IPS DF 6.9 (cell line): ENCODE measurements around the gene NUP153.

Experiments
- DNase-seq: peaks from one replicate; pipeline ENCODE4 v3.0.0-alpha.2; 2013; ENCODE audit warnings: low read depth, low spot score
- H3K27ac ChIP-seq: one replicate; pipeline ENCODE4 v1.5.1; 2013; ENCODE audit warnings: low read length, control low read depth
- H3K27me3 ChIP-seq: 2 replicates; pipeline ENCODE4 v1.6.1; 2013; ENCODE audit warnings: mild to moderate bottlenecking, low read length; ENCODE audit not compliant: control insufficient read depth, insufficient read depth
- H3K36me3 ChIP-seq: 2 replicates; pipeline ENCODE4 v1.6.1; 2013; ENCODE audit warnings: low read length; ENCODE audit not compliant: control insufficient read depth, insufficient read depth
- H3K4me1 ChIP-seq: 2 replicates; pipeline ENCODE4 v1.6.1; 2013; ENCODE audit warnings: low read length; ENCODE audit not compliant: control insufficient read depth, insufficient read depth
- H3K4me3 ChIP-seq: 2 replicates; pipeline ENCODE4 v1.5.1; 2013; ENCODE audit warnings: mild to moderate bottlenecking, low read length
- H3K9me3 ChIP-seq: 2 replicates; pipeline ENCODE4 v1.6.1; 2013; ENCODE audit warnings: low read length, inconsistent platforms; ENCODE audit not compliant: control insufficient read depth, insufficient read depth
- WGBS: extraction: QIAGEN DNeasy Blood & Tissue Kit; methylation state at CpG from one replicate; pipeline ENCODE4 v1.1.7; 2013; ENCODE audit warnings: mixed read lengths, missing lambda C conversion rate; ENCODE audit not compliant: insufficient read length, insufficient coverage; 5-methylcytosine and 5-hydroxymethylcytosine counted together

Gene NUP153

GRCh38 chr6:17635568-17635967 lies 71.2 kb downstream of the NUP153 start:
- no CpG with 5 or more reads among the region's 4 CpGs for WGBS
- H3K27ac ChIP-seq, result no peak overlapping the region
- H3K36me3 ChIP-seq, result peaks cover 10% of the 10 kb centered on the region; the same call in 1 of the 2 replicates
- no peaks in the 10 kb centered on the region for H3K9me3 ChIP-seq
- no peaks in the 10 kb centered on the region for H3K27me3 ChIP-seq
- DNase-seq, result no peak
- H3K4me1 ChIP-seq, result no peaks in the 10 kb centered on the region
- no peak overlapping the region for H3K4me3 ChIP-seq

- no peaks in the 10 kb centered on the region for H3K27me3 ChIP-seq
- H3K4me3 ChIP-seq, result no peak overlapping the region
- H3K9me3 ChIP-seq, result no peaks in the 10 kb centered on the region
- no peaks in the 10 kb centered on the region for H3K4me1 ChIP-seq
- DNase-seq, result no peak
- no CpG with 5 or more reads among the region's 2 CpGs for WGBS
- H3K36me3 ChIP-seq, result peaks cover 13% of the 10 kb centered on the region; the same call in 1 of the 2 replicates
- H3K27ac ChIP-seq, result no peak overlapping the region
Measured at GRCh38 chr6:17633465-17634188, 73.1 kb downstream of the NUP153 start.

GRCh38 chr6:17632934-17633333 lies 73.8 kb downstream of the NUP153 start:
- H3K27ac ChIP-seq, result no peak overlapping the region
- no peak for DNase-seq
- no peak overlapping the region for H3K4me3 ChIP-seq
- H3K27me3 ChIP-seq, result no peaks in the 10 kb centered on the region
- H3K4me1 ChIP-seq, result no peaks in the 10 kb centered on the region
- WGBS, result no CpG with 5 or more reads among the region's 1 CpG
- peaks cover 15% of the 10 kb centered on the region; the same call in 1 of the 2 replicates for H3K36me3 ChIP-seq
- H3K9me3 ChIP-seq, result no peaks in the 10 kb centered on the region

- no peaks in the 10 kb centered on the region for H3K4me1 ChIP-seq
- WGBS, result no CpG with 5 or more reads among the region's 5 CpGs
- H3K27me3 ChIP-seq, result no peaks in the 10 kb centered on the region
- H3K36me3 ChIP-seq, result peaks cover 15% of the 10 kb centered on the region; the same call in 1 of the 2 replicates
- no peaks in the 10 kb centered on the region for H3K9me3 ChIP-seq
- H3K27ac ChIP-seq, result no peak overlapping the region
- no peak overlapping the region for H3K4me3 ChIP-seq
- no peak for DNase-seq
Measured at GRCh38 chr6:17630511-17631073, 76.1 kb downstream of the NUP153 start.

GRCh38 chr6:17629824-17630510 lies 76.8 kb downstream of the NUP153 start:
- Histone ChIP-seq H3K36me3 (peaks cover 13% of the 10 kb centered on the region; the same call in 1 of the 2 replicates), H3K4me3 (no peak overlapping the region), H3K27me3 (no peaks in the 10 kb centered on the region), H3K9me3 (no peaks in the 10 kb centered on the region), H3K4me1 (no peaks in the 10 kb centered on the region), H3K27ac (no peak overlapping the region)
- no peak for DNase-seq
- WGBS, result no CpG with 5 or more reads among the region's 8 CpGs

- no peaks in the 10 kb centered on the region for H3K4me1 ChIP-seq
- DNase-seq, result no peak
- no peaks in the 10 kb centered on the region for H3K27me3 ChIP-seq
- H3K27ac ChIP-seq, result no peak overlapping the region
- H3K9me3 ChIP-seq, result no peaks in the 10 kb centered on the region
- H3K36me3 ChIP-seq, result peaks cover 13% of the 10 kb centered on the region; the same call in 1 of the 2 replicates
- WGBS, result no CpG with 5 or more reads among the region's 1 CpG
- no peak overlapping the region for H3K4me3 ChIP-seq
Measured at GRCh38 chr6:17628873-17629272, 77.9 kb downstream of the NUP153 start.

- Histone ChIP-seq H3K27me3 (no peaks in the 10 kb centered on the region), H3K36me3 (peaks cover 13% of the 10 kb centered on the region; the same call in 1 of the 2 replicates), H3K9me3 (no peaks in the 10 kb centered on the region), H3K4me1 (no peaks in the 10 kb centered on the region), H3K27ac (no peak overlapping the region), H3K4me3 (no peak overlapping the region)
- DNase-seq, result no peak
- no CpG with 5 or more reads among the region's 1 CpG for WGBS
Measured at GRCh38 chr6:17624396-17624795, 82.3 kb downstream of the NUP153 start.

GRCh38 chr6:17622144-17622543 lies 84.6 kb downstream of the NUP153 start:
- H3K9me3 ChIP-seq, result no peaks in the 10 kb centered on the region
- no peak overlapping the region for H3K4me3 ChIP-seq
- H3K27ac ChIP-seq, result no peak overlapping the region
- peaks cover 5% of the 10 kb centered on the region; the same call in 1 of the 2 replicates for H3K36me3 ChIP-seq
- DNase-seq, result no peak
- H3K27me3 ChIP-seq, result no peaks in the 10 kb centered on the region
- H3K4me1 ChIP-seq, result no peaks in the 10 kb centered on the region
- WGBS, result no CpG with 5 or more reads among the region's 5 CpGs

- H3K9me3 ChIP-seq, result no peaks in the 10 kb centered on the region
- no CpG with 5 or more reads among the region's 2 CpGs for WGBS
- DNase-seq, result no peak
- no peaks in the 10 kb centered on the region for H3K4me1 ChIP-seq
- H3K27ac ChIP-seq, result no peak overlapping the region
- H3K36me3 ChIP-seq, result peaks cover 5% of the 10 kb centered on the region; the same call in 1 of the 2 replicates
- H3K4me3 ChIP-seq, result no peak overlapping the region
- no peaks in the 10 kb centered on the region for H3K27me3 ChIP-seq
Measured at GRCh38 chr6:17621003-17621402, 85.7 kb downstream of the NUP153 start.

GRCh38 chr6:17615794-17616193 lies 90.9 kb downstream of the NUP153 start:
- Histone ChIP-seq H3K4me3 (no peak overlapping the region), H3K4me1 (no peaks in the 10 kb centered on the region), H3K36me3 (peaks cover 2% of the 10 kb centered on the region; the same call in 1 of the 2 replicates), H3K27me3 (no peaks in the 10 kb centered on the region), H3K27ac (no peak overlapping the region), H3K9me3 (no peaks in the 10 kb centered on the region)
- WGBS, result no CpG with 5 or more reads among the region's 4 CpGs
- DNase-seq, result no peak
